Common myeloid progenitor, CD34-positive (primary cell): ENCODE data around the gene ACOT7.

Experiments
- CTCF ChIA-PET: fragments of 350-600 bp; sonication (Branson Sonifier 250); formaldehyde crosslinking; loops from one replicate; lab custom pipeline; 2021; ENCODE audit warnings: antibody characterized with exemption; lab: Charles Lee
- POLR2A ChIA-PET: fragments of 350-600 bp; sonication (Branson Sonifier 250); formaldehyde crosslinking; loops from one replicate; lab custom pipeline; 2021; ENCODE audit warnings: antibody characterized with exemption; lab: Charles Lee
- DNase-seq, 3 donors: peaks; one replicate each; pipeline versions ENCODE4 v3.0.0 to v3.0.0-alpha.2; 2013
- H3K27ac ChIP-seq, 2 experiments: 1 replicate in 1 of 2; 2 replicates in 1 of 2; pipeline ENCODE4 v1.7.0; 2013; ENCODE audit warnings: inconsistent platforms in 2 of 2, low read length in 2 of 2, mild to moderate bottlenecking in 2 of 2, low read depth in 1 of 2, moderate library complexity in 1 of 2; ENCODE audit not compliant: severe bottlenecking in 2 of 2, insufficient read depth in 1 of 2, poor library complexity in 1 of 2
- H3K27me3 ChIP-seq, 5 experiments: replicated peaks in 2 of 5; 1 replicate in 3 of 5; 2 replicates in 2 of 5; pipeline versions ENCODE4 v1.6.1 to v1.7.0; 2013; ENCODE audit warnings: low read length in 4 of 5, mild to moderate bottlenecking in 2 of 5, moderate library complexity in 2 of 5, inconsistent platforms in 1 of 5; ENCODE audit not compliant: insufficient read depth in 5 of 5, control insufficient read depth in 4 of 5
- H3K36me3 ChIP-seq, 4 experiments: 1 replicate in 2 of 4; 2 replicates in 2 of 4; pipeline versions ENCODE4 v1.6.1 to v1.7.0; 2013; ENCODE audit warnings: low read length in 3 of 4, control low read depth in 1 of 4, mild to moderate bottlenecking in 1 of 4; ENCODE audit not compliant: control insufficient read depth in 4 of 4, insufficient read depth in 4 of 4
- H3K4me1 ChIP-seq, 4 experiments: 1 replicate in 3 of 4; 2 replicates in 1 of 4; pipeline versions ENCODE4 v1.6.1 to v1.7.1; 2013; ENCODE audit warnings: low read length in 3 of 4, mild to moderate bottlenecking in 3 of 4, control low read depth in 1 of 4, inconsistent platforms in 1 of 4, moderate library complexity in 1 of 4; ENCODE audit not compliant: control insufficient read depth in 4 of 4, insufficient read depth in 4 of 4; ENCODE audit errors: control extremely low read depth in 1 of 4
- H3K4me3 ChIP-seq, 7 experiments: 1 replicate in 4 of 7; 2 replicates in 3 of 7; pipeline versions ENCODE4 v1.5.1 to v1.7.0; 2013; ENCODE audit warnings: mild to moderate bottlenecking in 7 of 7, low read length in 6 of 7, moderate library complexity in 6 of 7, inconsistent platforms in 2 of 7, low read depth in 2 of 7, control low read depth in 1 of 7; ENCODE audit not compliant: insufficient read depth in 4 of 7, control insufficient read depth in 1 of 7; ENCODE audit errors: extremely low read depth in 1 of 7
- H3K9me3 ChIP-seq, 5 experiments: 1 replicate in 4 of 5; 2 replicates in 1 of 5; pipeline versions ENCODE4 v1.6.1 to v1.7.1; 2013; ENCODE audit warnings: low read length in 4 of 5, mild to moderate bottlenecking in 2 of 5, inconsistent platforms in 1 of 5, low read depth in 1 of 5, moderate library complexity in 1 of 5; ENCODE audit not compliant: control insufficient read depth in 4 of 5, insufficient read depth in 2 of 5; ENCODE audit errors: control extremely low read depth in 1 of 5
- whole genome bisulfite sequencing: methylation state at CpG from one replicate; pipeline ENCODE4 v1.1.5; 2013; ENCODE audit not compliant: insufficient coverage; 5-methylcytosine and 5-hydroxymethylcytosine counted together

ACOT7 gene

DNA sequence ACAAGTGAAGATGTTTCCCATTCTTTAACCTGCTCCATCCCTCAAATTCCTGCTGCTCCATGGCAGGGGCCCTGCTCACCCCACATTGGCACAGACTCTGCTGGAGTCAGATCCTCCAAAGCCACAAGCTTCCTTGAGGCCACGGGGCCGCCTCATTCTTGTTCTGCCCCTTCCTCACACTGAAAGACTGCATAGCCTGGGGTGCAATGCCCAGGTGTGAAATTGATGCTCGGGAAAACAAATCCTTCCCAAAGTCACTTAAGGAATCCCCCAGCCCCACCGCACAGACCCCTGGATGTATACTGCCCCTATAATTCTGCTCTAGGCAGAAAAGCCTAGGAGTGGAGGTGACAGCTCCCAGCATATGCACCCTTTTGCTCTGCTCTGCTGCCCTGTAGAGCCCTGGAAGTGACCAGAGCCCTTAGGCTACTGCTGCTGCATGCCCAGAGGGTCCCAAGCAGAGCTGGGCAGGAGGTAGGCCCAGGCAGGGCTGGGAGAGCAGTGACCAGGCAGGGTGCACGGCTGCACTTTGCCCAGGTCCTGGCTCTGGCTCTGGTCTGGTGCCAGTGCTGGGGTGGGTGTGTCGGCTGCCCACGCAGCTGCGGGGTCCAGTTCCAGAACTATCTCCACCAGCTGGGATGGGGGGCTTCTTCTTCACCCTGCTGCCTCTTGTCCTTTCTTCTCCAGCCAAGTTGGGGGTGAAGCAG, 24.5 kb upstream of the ACOT7 start:
- DNase-seq = no peak
- H3K36me3 ChIP-seq = no peaks in the 10 kb centered on the region
- H3K4me3 ChIP-seq = no peak overlapping the region
- H3K9me3 ChIP-seq = no peaks in the 10 kb centered on the region
- peaks cover 0 to 90% (median 39%) of the 10 kb centered on the region in 5 experiments for H3K27me3 ChIP-seq
- POLR2A ChIA-PET = no interaction called here
- peaks cover 0 to 28% (median 18%) of the 10 kb centered on the region in 4 experiments for H3K4me1 ChIP-seq
- WGBS = 78% methylated on average over 5 of the region's 8 CpGs
- CTCF ChIA-PET = interaction anchor here (1.3 to 10.9 kb wide), 3 partner anchors 12 to 60 kb away, joined by 3 to 81 read pairs (median 4); no protein-coding TSS in a partner anchor
- no peak overlapping the region for H3K27ac ChIP-seq

- peaks cover 0 to 81% (median 34%) of the 10 kb centered on the region in 5 experiments for H3K27me3 ChIP-seq
- H3K9me3 ChIP-seq = no peaks in the 10 kb centered on the region
- H3K27ac ChIP-seq = no peak overlapping the region
- H3K36me3 ChIP-seq = no peaks in the 10 kb centered on the region
- ChIA-PET POLR2A (no interaction called here), CTCF (interaction anchor here (1.6 to 10.9 kb wide), 3 partner anchors 11 to 170 kb away, joined by 4 to 81 read pairs (median 4); no protein-coding TSS in a partner anchor)
- H3K4me3 ChIP-seq = no peak overlapping the region
- DNase-seq = no peak
- 95% methylated on average over 3 of the region's 5 CpGs for WGBS
- peaks cover 0 to 28% (median 18%) of the 10 kb centered on the region in 4 experiments for H3K4me1 ChIP-seq
Observed at GRCh38 chr1:6416906-6417305, 23.3 kb upstream of the ACOT7 start.

GRCh38 chr1:6416295-6416656, 22.7 kb upstream of the ACOT7 start:
- Histone ChIP-seq H3K4me1 (peaks cover 0 to 28% (median 18%) of the 10 kb centered on the region in 4 experiments), H3K27me3 (peaks cover 0 to 75% (median 31%) of the 10 kb centered on the region in 5 experiments), H3K27ac (no peak overlapping the region), H3K4me3 (no peak overlapping the region), H3K36me3 (no peaks in the 10 kb centered on the region), H3K9me3 (no peaks in the 10 kb centered on the region)
- no peak for DNase-seq
- WGBS = 63% methylated on average over 3 of the region's 8 CpGs
- ChIA-PET CTCF (interaction anchor here (1.6 to 10.9 kb wide), 2 partner anchors 11 to 170 kb away, joined by 4 to 81 read pairs; no protein-coding TSS in a partner anchor), POLR2A (no interaction called here)

DNA sequence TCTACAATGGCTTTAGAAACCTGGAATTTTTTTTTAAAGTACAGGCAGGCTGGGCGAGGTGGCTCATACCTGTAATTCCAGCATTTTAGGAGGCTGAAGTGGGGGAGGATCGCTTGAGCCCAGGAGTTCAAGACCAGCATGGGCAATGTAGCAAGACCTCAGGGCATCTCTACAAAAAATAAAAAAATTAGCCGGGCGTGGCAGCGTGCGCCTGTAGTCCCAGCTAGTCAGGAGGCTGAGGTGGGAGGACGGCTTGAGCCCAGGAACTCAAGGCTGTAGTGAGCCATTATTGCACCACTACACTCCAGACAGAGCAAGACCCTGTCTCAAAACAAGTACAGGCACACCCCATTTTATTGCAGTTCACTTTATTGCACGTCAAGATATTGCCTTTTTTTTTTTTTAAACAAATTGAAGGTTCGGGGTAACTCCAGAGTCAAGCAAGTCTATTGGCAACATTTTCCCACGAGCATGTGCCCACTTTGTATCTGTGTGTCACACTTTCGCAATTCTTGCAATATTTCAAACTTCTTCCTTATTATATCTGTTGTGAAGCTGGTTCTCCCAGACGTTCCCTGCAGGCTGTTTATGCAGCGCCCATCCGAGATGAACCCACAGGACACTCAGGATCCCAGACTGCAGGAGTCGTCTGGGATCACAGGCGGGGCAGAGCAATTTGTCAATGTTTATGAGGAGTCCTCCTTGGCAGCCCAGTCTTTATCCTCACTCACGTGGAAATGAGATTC, 21.5 kb upstream of the ACOT7 start:
- 62% methylated on average over 12 of the region's 17 CpGs for WGBS
- POLR2A ChIA-PET = interaction anchor here (1.4 kb wide), 1 partner anchor 9 kb away, joined by 3 read pairs; no protein-coding TSS in a partner anchor
- H3K27ac ChIP-seq = no peak overlapping the region

GRCh38 chr1:6414443-6414844, 20.9 kb upstream of the ACOT7 start:
- 4% methylated on average over 12 of the region's 15 CpGs for WGBS
- ChIA-PET POLR2A (interaction anchor here (1.4 kb wide), 1 partner anchor 9 kb away, joined by 3 read pairs; no protein-coding TSS in a partner anchor), CTCF (interaction anchor here (0.7 to 10.9 kb wide), 10 partner anchors 9 to 78 kb away, joined by 3 to 81 read pairs (median 6); no protein-coding TSS in a partner anchor)
- DNase-seq = peak; percentile 62 to 72 (median 71)
- no peaks in the 10 kb centered on the region for H3K9me3 ChIP-seq
- no peaks in the 10 kb centered on the region for H3K36me3 ChIP-seq
- peaks cover 0 to 13% (median 7%) of the 10 kb centered on the region in 4 experiments for H3K4me1 ChIP-seq
- H3K27ac ChIP-seq = no peak overlapping the region
- peak overlapping the region in 2 of 7 experiments; percentile 4 to 33 for H3K4me3 ChIP-seq
- peaks cover 0 to 58% (median 28%) of the 10 kb centered on the region in 5 experiments for H3K27me3 ChIP-seq

More for the DNA sequence above, 21.5 kb upstream of the ACOT7 start:
- peaks cover 0 to 19% (median 9%) of the 10 kb centered on the region in 4 experiments for H3K4me1 ChIP-seq
- H3K27me3 ChIP-seq = peaks cover 0 to 64% (median 28%) of the 10 kb centered on the region in 5 experiments
- no peaks in the 10 kb centered on the region for H3K9me3 ChIP-seq
- CTCF ChIA-PET = interaction anchor here (0.6 to 10.9 kb wide), 12 partner anchors 8 to 232 kb away, joined by 3 to 81 read pairs (median 5); no protein-coding TSS in a partner anchor
- H3K36me3 ChIP-seq = no peaks in the 10 kb centered on the region
- H3K4me3 ChIP-seq = no peak overlapping the region
- no peak for DNase-seq

GRCh38 chr1:6412896-6413295, 19.3 kb upstream of the ACOT7 start:
- Histone ChIP-seq H3K9me3 (no peaks in the 10 kb centered on the region), H3K27me3 (peaks cover 0 to 43% (median 23%) of the 10 kb centered on the region in 5 experiments), H3K4me1 (peaks cover 0 to 5% (median 4%) of the 10 kb centered on the region in 4 experiments), H3K36me3 (no peaks in the 10 kb centered on the region), H3K27ac (no peak overlapping the region), H3K4me3 (no peak overlapping the region)
- DNase-seq = no peak
- CTCF ChIA-PET = interaction anchor here (1.1 to 10.9 kb wide), 6 partner anchors 7 to 168 kb away, joined by 3 to 81 read pairs (median 4); no protein-coding TSS in a partner anchor
- POLR2A ChIA-PET = no interaction called here
- WGBS = 84% methylated on average over 6 of the region's 6 CpGs
